CD4-positive, alpha-beta T cell treated with Interleukin-2 at 100 ng/mL for 4 hours (primary cell): ENCODE measurements around the gene PLAU.
"Not testable (repeated sequence)": the region's sequence is repeated elsewhere in the genome, so short reads cannot be mapped to it uniquely, and the experiment has no call there.

Experiments
- DNase-seq: peaks from one replicate; pipeline ENCODE4 v3.0.0-alpha.2; 2020; ENCODE audit warnings: low spot score

PLAU gene

DNA sequence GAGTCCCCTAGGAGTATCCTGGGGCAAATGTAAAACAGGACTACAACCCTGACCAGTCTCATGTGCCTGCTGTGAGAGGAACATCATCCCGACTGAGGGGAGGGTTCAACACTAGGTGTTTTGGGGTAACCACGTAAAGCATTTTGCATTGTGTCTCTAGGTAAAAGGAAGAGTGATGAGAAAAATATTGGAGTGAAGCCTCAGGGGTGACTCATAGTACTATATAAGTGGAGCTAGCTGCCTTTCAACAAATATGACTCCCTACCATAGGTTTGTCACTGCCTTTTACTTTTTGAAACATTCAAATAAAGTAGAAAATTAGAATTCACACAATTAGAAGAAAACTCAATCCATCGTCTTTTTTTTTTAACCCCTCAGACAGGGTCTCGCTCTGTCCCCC is 34.0 kb upstream of the PLAU start:
- no peak for DNase-seq

DNA sequence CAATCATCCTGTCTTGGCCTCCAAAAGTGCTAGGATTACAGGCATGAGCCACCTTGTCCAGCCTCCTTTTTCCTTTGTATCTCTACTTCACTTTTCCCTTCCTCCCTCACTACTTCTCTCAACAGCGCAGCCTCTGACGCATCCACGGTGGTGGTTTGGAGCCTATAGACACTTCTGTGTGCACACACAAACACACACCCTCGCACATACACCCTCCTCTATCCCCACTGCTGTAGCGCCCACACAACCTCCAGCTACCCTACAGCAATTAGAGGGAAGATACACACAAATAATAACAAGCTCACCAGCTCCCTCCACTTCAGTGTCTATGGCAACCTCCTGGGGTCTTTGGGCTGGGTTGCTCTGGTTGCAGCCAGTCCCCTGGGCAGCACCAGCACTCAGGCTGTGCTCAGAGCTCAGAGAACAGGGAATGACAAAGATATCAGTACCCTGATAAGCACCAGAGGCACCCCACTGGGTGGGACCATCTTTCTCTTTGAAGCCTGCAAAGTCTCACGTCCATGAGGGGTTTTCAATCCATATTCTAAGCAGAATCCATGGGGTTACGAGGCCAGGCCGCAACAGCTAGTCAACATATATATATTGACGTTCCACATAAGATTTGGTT is 33.3 kb upstream of the PLAU start:
- DNase-seq: no peak

DNA sequence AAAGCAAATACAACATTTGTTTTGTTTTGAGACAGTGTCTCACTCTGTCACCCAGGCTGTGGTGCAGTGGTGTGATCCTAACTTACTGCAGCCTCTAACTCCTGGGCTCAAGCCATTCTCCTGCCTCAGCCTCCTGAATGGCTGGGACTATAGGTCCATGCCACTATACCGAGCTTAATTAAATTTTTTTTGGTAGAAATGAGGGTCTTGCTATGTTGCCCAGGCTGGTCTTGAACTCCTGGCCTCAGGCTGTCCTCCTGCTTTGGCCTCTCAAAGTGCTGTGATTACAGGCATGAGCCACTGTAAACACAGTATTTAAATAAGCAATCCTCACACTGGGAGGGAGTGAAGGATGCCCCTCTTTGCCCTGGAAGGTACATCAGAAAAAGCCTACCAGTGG is 32.6 kb upstream of the PLAU start:
- no peak for DNase-seq

DNA sequence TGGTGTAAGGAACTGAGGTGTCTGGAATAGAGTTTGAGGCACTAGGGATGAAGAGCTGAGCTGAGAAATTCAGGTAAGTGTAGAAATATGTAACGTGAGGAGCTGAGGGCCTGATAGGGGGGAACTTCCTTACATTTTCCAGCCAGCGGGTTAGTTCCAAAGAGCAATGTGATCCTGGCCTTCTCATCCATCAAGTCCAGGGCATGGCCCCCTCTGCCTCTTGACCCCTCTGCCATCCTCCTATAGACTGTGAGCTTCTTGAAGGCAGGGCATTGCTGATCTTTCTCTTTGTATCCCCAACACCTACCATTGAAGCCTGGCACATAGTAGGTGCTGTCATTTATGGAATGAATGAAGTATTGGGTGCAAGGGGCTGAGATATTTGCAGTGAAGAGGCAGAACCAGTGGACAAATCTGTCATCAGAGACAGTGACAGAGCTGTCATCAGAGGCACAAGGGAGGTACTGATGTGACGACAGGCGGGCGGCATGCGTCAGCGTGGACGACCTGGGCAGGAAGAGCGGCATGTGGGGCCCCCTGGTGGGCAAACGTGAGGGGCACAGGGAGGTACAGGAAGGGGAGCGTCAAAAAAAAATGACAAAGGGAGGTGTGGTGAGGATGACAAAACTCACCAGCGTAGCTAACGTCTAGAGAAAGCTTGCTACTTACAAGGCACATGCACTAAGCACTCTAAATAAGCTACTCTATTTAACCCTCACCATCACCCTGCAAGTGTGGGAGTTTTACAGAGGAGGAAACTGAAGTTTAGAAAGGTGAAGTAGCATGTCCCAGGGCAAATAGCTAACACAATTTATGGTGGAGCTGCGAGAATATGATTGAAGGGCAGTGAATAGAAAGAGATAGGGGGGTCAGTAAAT is 31.4 kb upstream of the PLAU start:
- DNase-seq: peak; percentile 95

DNA sequence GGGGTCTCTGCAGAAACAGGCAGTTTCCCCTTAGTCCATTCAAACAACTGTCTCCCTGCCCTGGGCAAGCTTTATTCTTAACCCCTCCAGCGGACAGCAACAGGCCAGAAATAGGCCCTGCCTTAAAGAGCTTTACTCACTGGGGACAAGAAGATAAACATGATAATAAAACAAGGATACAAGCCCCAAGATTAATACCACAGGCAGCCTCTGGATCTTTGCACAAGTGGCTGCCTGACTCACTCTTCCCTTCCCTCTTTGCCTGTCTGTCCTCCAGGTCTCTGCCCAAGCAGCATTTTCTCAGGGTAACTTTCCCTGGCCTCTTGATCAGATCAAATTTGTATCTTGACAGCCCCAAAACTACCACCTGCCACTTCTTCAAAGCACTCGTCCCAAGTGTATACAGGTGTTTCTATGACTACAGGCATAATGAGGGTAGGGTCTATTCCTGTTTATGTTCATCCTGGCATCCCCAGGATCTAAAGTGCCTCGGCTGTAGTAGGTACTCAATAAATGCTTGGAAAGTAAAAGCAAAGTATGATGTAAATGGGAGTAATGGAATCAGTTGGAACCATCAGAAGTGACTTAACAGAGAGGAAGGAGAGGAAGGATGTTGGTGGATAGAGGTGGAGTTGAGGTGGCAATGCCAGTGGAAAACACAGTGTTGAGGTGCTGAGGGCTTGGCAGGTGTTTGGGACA is 29.6 kb upstream of the PLAU start:
- no peak for DNase-seq

DNA sequence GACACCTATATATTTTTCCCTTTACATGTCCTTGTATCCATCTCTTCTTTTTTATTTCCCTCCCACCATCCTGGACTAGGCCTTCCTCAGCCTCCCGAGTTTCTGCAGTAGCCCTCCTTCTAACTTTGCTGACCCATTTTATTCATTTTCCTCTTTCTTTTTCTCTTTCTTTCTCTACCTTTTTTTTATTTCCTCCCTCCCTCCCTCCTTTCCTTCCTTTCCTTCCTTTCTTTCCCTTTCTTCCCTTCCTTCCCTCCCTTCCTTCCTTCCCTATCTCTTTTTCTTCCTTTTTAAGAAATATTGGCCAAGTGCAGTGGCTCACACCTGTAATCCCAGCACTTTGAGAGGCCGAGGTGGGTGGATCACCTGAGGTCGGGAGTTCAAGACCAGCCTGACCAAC is 26.9 kb upstream of the PLAU start:
- DNase-seq: no peak

DNA sequence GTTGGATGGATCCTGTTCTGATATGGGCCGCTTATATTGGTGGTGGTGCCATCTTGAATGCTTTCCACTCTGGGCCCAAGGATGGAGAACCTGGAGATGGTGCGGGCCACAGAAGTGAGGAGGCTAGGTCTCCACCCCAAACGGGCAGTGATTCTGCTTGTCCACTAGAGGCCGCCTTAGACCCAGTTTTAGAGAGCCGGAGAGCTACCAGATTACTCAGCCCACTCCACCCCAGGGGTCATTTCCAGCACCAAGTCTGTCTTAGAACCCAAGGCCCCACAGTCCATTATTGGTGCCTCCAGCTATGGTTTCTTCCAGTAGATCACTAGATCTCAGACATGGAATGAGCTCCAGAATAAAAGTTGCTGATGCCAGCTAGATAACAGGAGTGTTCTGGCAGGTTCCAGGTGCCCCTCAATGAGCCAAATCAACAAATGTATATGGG is 24.8 kb upstream of the PLAU start:
- DNase-seq: peak; percentile 79

DNA sequence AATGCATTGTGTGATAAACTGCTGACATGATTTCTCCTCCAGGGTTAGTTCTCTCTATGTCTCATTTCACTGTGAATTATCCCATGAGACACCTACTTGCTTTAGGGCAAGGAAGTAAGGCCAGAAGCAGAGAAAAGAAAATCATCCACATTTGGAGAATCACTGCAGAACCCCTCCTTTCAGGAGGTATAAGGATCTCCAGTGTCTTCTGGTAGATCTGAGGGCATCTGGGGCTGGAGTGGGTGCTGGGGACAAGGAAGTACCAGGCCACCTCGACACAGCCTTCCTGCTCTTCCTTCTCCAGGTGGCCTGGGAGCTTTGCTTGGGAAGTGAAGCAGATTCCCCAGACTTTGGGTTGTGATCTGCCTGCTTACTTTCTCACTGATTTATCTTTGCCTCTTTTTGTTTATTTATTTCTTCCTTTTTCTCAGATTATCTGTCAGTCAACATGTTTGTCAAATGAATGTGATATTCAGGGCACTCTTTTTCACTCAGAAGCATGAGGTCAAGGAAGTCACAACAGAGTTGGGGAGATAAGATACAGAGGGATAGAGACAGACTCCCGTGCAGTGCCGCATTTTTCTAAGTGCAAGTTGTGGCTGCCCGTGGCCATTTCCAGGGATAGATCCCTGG is 24.2 kb upstream of the PLAU start:
- no peak for DNase-seq

DNA sequence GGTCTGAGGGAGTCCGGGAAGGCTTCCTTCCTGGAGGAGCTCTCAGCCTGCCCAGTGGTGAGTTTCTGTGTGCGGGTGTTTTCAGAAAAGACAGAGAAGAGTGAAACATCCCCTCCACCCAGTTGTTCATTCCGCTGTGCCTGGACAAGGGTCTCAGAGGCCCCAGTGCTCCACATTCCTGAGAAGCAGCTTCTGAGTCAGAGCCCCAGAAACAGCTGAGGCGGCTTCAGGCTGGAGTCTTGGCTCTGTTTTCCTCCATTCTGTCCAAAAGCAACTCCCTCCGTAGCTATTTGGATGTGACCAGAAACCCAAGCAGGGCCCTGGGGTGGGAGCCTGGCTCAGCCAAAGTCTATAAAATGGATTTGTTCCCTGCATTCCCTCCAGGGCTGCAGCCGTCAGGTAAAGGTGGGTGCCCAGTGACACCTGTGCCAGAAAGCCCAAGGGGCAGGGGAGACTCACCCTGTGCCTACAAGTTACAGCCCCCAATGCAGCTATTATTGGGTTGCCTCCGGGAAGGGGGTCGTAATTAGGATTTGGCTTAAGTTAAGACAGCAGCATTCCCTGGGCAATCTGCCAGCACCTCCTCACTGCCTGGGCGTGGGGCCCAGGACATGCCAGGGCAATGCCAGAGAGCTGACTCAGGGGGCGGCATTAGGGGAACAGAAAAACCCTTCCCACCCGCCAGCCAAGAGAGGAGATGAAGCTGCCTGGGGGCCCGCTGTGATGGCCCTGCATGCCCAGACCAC is 23.5 kb upstream of the PLAU start:
- no peak for DNase-seq

DNA sequence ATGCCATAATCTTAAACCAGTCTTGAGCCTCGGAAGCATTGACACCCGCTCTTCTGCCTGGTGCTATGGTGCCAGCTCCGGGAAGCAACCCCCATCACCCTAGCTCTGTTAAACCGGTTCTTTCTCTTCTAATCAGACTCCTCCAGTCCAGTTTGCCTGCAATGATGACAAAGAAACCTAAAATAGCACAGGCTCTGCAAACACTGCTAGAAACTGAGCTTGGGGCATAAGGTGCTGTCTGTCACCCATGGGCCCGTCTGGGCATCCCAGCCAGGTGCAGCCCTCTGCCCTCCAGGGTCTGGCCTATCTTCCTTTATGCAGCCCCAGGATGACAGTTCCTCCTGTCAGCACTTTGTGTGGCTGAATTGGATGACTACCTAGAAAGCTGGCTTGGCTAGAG is 22.4 kb upstream of the PLAU start:
- DNase-seq: no peak

DNA sequence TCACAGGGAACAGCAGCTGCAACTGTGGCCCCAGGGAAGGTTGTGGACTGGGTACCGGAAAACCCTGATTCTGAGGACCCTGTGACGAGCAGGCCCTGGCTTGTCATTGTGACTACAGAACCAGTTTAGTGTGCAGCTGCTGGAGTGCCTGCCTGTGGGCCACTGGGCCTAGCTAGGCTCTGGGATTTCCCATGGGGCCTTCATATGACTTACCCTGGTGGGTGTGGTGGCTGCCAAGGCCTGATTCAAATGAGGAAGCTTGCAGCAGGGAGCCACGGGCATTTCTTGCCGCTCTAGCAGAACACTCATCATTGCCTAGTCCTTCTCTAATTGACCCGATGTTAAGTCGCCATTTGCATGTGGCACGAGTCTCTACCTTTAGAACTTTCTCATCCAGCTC is 21.9 kb upstream of the PLAU start:
- peak; percentile 31 for DNase-seq

DNA sequence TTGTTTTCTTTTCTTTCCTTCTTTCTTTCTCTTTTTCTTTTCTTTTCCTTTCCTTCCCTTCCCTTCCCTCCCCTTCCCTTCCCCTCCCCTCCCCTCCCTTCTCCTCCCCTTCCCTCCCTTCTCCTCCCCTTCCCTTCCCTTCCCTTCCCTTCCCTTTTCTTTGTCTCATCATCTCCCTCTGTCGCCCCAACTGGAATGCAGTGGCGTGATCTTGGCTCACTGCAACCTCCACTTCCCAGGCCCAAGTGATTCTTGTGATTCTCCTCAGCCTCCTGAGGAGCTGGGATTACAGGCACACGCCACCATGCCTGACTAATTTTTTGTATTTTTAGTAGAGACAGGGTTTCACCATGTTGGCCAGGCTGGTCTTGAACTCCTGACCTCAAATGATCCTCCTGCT is 21.5 kb upstream of the PLAU start:
- not testable (repeated sequence) for DNase-seq

DNA sequence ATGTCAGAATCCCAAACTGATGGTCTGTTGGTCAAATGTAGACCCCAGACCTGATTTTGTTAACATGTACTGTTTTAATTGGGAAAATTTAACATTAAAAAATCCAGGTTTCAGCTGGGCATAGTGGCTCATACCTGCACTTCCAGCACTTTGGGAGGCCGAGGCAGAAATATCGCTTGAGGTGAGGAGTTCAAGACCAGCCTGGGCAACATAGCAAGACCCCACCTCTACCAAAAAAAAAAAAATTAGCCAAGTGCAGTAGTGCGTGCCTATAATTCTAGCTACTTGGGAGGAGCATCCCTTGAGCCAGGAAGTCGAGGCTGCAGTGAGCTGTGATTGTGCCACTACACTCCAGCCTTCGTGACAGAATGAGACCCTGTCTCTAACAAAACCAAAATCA is 20.7 kb upstream of the PLAU start:
- no peak for DNase-seq

DNA sequence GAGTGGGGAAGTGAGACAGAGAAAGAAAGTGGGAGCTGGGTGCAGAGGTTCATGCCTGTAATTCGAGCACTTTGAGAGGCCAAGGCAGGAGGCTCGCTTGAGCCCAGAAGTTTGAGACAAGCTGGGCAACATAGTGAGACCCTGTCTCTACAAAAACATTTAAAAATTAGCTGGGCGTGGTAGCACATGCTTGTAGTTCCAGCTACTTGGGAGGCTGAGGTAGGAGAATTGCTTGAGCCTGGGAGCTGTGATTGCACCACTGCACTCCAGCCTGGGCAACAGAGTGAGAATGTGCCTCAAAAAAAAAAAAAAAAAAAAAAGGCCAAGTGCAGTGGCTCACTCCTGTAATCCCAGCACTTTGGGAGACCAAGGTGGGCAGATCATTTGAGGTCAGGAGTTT is 20.1 kb upstream of the PLAU start:
- DNase-seq: not testable (repeated sequence)

DNA sequence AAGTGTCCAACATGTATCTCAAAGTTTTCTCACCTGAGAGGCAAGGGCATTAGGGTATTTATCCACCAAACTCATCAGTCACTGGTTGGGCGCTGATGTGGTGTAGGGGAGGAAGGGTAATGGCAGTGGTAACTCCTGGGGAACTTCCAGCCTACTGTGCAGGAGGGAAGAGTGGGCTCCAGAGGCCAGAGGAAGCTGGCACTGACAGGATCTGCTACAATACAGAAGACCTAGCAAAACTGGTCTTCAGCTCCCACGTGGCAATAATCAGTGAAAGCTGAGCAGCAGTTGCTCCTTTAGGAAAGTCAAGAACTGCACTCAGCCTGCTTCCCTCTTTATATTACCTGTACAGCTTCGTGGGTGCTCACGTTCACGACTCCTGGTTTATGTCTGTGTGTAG is 19.4 kb upstream of the PLAU start:
- no peak for DNase-seq

DNA sequence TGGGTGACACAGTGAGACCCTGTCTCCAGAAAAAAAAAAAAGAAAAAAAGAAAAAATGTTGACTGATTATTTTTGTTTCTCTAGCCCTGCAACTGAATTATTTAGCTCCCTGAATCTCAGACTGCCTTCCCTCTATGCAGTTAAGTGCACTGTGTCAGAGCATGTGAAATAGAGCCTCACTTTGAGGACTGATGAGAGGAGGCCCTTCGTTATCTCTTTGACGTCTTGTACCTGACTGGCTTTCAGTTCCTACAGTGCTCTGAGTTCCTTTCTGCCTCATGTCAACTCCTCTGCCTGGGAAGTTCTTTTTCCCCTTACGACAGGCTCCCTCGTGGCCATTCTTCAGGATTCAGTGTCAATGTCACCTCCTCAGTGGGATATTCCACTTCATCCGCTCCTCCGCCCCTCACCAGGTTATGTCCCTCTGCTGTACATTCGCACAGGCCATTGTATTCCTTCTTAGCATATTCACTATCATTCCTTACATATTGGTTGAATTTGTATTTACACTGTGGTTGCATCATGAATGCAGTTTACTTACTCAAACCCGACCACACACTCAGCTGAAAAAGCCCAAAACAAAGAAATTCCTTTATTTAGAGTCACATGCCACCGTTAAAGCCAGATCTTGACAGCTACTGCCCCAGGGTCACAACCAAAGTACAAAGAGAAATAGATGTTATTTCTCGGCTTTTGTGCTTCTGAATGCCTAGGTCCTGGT is 18.5 kb upstream of the PLAU start:
- no peak for DNase-seq

DNA sequence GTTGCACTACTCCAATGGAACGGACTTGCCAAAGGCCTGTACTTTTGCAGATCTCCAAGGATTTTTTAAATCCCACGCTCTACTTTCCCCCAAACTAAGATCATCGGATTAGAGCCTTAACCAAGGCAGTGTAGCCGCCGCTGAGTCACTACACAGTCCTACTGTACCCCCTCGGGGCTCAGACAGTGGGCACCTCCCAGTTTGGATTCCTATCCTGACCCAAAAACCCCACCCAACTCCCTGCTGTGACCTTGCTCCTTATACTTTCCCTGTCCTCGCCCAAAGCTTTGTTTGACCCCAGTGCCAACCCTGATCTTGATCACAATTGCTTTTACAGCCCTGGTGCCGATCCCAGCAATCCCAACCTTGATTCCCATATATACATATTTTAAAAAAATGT is 17.5 kb upstream of the PLAU start:
- DNase-seq: no peak

DNA sequence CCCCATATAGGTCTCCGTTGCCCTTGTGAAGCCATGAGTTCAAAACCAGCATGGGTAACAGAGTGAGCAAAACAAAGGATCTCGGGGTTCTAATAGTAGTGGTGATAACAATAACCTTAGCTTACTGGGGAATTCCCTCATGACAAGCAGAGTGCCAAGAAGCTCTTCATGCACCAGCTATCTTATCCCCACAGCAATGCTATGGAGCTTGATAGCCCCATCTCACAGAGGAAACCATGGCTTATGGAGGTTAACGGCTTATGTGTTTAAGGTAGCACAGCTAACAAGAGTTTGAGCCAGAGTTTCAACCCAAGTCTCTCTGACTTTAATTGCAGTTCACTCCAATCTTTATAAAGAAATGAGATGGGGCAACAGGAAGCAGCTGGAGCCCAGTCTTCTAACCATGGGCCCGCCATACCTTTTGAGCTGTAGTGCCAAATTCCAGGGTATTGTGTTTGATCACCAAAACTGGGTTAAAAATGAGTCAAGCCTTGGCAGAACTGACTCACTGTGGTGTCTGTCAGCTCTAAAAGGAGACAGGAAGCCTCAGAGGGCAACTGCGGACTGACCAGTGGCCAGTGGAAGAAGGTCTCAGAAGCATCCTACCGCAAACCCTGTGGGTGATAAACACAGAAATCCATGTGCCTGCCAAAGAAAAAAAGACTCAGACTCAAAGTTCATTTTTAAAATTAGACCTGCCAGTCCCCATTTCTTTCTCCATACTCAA is 16.5 kb upstream of the PLAU start:
- peak; percentile 48 for DNase-seq

DNA sequence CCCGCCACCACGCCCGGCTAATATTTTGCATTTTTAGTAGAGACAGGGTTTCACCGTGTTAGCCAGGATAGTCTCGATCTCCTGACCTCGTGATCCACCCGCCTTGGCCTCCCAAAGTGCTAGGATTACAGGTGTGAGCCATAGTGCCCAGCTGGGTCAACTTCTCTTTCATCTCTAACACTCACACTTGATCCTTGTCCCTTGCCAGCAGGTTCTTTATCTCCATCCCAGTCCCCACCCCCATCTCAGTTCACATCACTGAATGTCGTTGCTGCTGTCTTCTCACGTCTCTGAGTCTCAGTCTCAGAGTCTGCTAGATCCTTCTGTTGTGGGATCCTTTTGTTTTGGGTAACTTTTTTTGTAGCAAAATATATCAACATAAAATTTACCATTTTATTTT is 15.6 kb upstream of the PLAU start:
- DNase-seq: not testable (repeated sequence)

DNA sequence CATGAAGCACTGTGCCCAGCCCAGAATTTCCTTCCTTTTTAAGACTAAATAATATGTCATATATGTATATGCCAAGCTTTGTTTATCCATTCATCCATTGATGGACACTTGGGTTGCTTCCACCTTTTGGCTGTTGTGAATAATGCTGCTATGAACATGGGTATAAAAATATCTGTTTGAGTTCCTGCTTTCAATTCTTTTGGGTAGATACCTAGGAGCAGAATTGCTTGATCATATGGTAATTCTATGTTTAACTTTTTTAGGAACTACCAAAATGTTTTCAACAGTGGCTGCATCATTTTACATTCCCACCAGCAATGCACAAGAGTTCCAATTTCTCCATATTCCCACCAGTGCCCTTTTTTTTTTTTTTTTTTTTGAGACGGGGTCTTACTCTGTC is 13.2 kb upstream of the PLAU start:
- no peak for DNase-seq
